ENCODE measurements around the gene RNF166. TPM values are rescaled to one million over a fixed set of nuclear protein-coding genes. Genes with fewer than 3 reads are reported as not detected.

Gene RNF166
- total and polyA plus RNA-seq, 2 donors (not counting 1 experiment from before 2014, with no cell fraction given) = 6.6 to 9.7 TPM

DNA sequence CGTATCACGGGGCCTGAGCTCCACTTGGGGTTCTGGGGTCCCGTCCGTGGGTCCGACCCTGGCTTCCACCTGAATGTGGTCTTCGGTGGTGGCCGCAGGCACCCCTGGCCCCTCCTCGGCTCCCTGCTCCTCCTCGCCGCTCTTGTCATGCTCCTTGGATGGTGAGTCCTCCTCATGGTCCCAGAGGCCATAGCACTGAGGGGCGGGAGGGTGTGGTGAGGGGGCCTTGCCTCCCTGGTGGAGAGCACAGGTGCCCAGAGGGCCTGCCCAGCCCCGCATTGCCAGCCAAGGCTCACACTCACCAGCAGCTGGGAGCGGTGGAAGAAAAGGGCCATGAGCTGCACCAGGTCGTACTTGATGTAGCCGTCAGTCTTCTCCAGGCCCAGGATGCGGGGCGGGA is 15.0 kb upstream of the RNF166 start:
- Histone ChIP-seq H3K4me3 (replicated peaks in 1 of 4; ENCODE audit: control extremely low read depth in 1 of 4, insufficient read depth in 1 of 4, low read depth in 3 of 4, low read length in 4 of 4) (no peak overlapping the region), H3K27ac (ENCODE audit: insufficient read depth, low read length) (no peak overlapping the region), H3K4me1 (ENCODE audit: control insufficient read depth, extremely low read depth, insufficient read depth, low read length) (no peaks in the 10 kb centered on the region), H3K36me3 (ENCODE audit: control insufficient read depth, insufficient read depth, low read length) (peaks cover 62% of the 10 kb centered on the region), H2AFZ (ENCODE audit: low read length) (no peak overlapping the region), H4K20me1 (ENCODE audit: control insufficient read depth, extremely low read depth, insufficient read depth, low read length) (no peaks in the 10 kb centered on the region), H3K4me2 (ENCODE audit: extremely low read depth, insufficient read depth, low read length) (no peak overlapping the region), H3K79me2 (ENCODE audit: control insufficient read depth, insufficient read depth, low read length) (no peaks in the 10 kb centered on the region), H3K9ac (ENCODE audit: insufficient read depth, low read length) (no peak overlapping the region), H3K9me3 (ENCODE audit: control insufficient read depth, insufficient read depth, low read depth, low read length) (no peaks in the 10 kb centered on the region), H3K27me3 (ENCODE audit: control insufficient read depth, insufficient read depth, low read length) (no peaks in the 10 kb centered on the region)
- DNase-seq (ENCODE audit: low read depth in 2 of 2) = no peak
- no peak for TF ChIP-seq EZH2 (IDR thresholded peaks at IDR 0.05; ENCODE audit: low read length, missing control alignments)
- TF ChIP-seq, protein P1, sequence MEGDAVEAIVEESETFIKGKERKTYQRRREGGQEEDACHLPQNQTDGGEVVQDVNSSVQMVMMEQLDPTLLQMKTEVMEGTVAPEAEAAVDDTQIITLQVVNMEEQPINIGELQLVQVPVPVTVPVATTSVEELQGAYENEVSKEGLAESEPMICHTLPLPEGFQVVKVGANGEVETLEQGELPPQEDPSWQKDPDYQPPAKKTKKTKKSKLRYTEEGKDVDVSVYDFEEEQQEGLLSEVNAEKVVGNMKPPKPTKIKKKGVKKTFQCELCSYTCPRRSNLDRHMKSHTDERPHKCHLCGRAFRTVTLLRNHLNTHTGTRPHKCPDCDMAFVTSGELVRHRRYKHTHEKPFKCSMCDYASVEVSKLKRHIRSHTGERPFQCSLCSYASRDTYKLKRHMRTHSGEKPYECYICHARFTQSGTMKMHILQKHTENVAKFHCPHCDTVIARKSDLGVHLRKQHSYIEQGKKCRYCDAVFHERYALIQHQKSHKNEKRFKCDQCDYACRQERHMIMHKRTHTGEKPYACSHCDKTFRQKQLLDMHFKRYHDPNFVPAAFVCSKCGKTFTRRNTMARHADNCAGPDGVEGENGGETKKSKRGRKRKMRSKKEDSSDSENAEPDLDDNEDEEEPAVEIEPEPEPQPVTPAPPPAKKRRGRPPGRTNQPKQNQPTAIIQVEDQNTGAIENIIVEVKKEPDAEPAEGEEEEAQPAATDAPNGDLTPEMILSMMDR (conservative IDR thresholded peaks at IDR 0.05 in 1 of 2, IDR thresholded peaks at IDR 0.05 in 1 of 2; ENCODE audit: low read depth in 1 of 2, low read length in 2 of 2) = no peak

DNA sequence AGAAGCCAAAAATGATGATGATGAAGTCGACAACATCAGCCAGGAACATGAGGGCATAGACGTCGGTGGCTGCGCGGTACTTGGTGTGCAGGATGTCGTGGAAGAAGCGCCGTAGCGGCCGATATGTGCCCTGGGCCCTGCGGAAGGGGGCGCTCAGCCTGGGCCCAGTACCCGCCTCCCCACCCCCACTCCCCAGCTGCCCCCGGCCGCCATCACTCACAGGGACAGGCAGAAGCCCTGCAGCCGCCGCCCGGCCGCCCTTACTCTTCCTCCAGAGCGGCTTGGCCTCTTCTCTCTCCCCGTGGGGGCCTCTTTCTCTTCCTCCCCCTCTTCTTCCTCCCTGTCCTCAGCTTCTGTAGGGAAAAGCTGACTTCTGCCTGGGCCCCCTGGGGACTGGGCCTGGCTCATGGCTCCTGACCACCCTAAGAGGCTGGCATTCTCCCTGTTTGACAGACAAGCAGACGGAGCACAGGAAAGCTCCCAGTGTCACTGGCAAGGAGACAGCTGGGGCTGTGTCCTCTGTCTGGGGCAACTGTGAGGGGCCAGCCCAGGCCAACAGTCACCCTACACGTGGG is 14.3 kb upstream of the RNF166 start:
- Histone ChIP-seq H3K4me3 (replicated peaks in 1 of 4; ENCODE audit: control extremely low read depth in 1 of 4, insufficient read depth in 1 of 4, low read depth in 3 of 4, low read length in 4 of 4) (no peak overlapping the region), H3K27me3 (ENCODE audit: control insufficient read depth, insufficient read depth, low read length) (no peaks in the 10 kb centered on the region), H3K4me1 (ENCODE audit: control insufficient read depth, extremely low read depth, insufficient read depth, low read length) (no peaks in the 10 kb centered on the region), H3K27ac (ENCODE audit: insufficient read depth, low read length) (no peak overlapping the region), H3K36me3 (ENCODE audit: control insufficient read depth, insufficient read depth, low read length) (peaks cover 62% of the 10 kb centered on the region), H3K79me2 (ENCODE audit: control insufficient read depth, insufficient read depth, low read length) (no peaks in the 10 kb centered on the region), H3K9ac (ENCODE audit: insufficient read depth, low read length) (no peak overlapping the region), H3K9me3 (ENCODE audit: control insufficient read depth, insufficient read depth, low read depth, low read length) (no peaks in the 10 kb centered on the region), H3K4me2 (ENCODE audit: extremely low read depth, insufficient read depth, low read length) (no peak overlapping the region), H4K20me1 (ENCODE audit: control insufficient read depth, extremely low read depth, insufficient read depth, low read length) (no peaks in the 10 kb centered on the region), H2AFZ (ENCODE audit: low read length) (no peak overlapping the region)
- DNase-seq (ENCODE audit: low read depth in 2 of 2) = no peak
- TF ChIP-seq, protein P1 (conservative IDR thresholded peaks at IDR 0.05 in 1 of 2, IDR thresholded peaks at IDR 0.05 in 1 of 2; ENCODE audit: low read depth in 1 of 2, low read length in 2 of 2) = no peak
- no peak for TF ChIP-seq EZH2 (IDR thresholded peaks at IDR 0.05; ENCODE audit: low read length, missing control alignments)

DNA sequence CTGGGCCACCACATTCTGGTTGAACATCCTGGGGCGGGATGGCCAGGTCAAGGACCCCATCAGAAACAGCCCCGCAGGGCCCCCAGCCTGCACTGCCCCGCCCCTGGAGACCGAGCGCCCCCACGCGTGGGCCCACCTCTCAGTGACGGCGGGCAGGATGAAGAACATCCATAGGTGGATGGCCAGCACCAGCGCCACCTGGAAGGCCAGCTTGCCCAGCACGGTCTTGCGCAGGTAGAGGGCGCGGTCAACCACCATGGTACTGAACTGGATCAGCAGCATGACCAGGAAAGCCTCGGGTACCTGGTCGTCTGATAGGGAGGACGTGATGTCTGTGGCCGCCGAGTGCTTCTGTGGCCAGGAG is 13.7 kb upstream of the RNF166 start:
- no peak for DNase-seq (ENCODE audit: low read depth in 2 of 2)
- Histone ChIP-seq H3K27ac (ENCODE audit: insufficient read depth, low read length) (no peak overlapping the region), H3K4me2 (ENCODE audit: extremely low read depth, insufficient read depth, low read length) (no peak overlapping the region), H3K79me2 (ENCODE audit: control insufficient read depth, insufficient read depth, low read length) (no peaks in the 10 kb centered on the region), H4K20me1 (ENCODE audit: control insufficient read depth, extremely low read depth, insufficient read depth, low read length) (no peaks in the 10 kb centered on the region), H3K4me3 (replicated peaks in 1 of 4; ENCODE audit: control extremely low read depth in 1 of 4, insufficient read depth in 1 of 4, low read depth in 3 of 4, low read length in 4 of 4) (no peak overlapping the region), H2AFZ (ENCODE audit: low read length) (no peak overlapping the region), H3K36me3 (ENCODE audit: control insufficient read depth, insufficient read depth, low read length) (peaks cover 64% of the 10 kb centered on the region), H3K4me1 (ENCODE audit: control insufficient read depth, extremely low read depth, insufficient read depth, low read length) (no peaks in the 10 kb centered on the region), H3K9me3 (ENCODE audit: control insufficient read depth, insufficient read depth, low read depth, low read length) (no peaks in the 10 kb centered on the region), H3K9ac (ENCODE audit: insufficient read depth, low read length) (no peak overlapping the region), H3K27me3 (ENCODE audit: control insufficient read depth, insufficient read depth, low read length) (no peaks in the 10 kb centered on the region)
- TF ChIP-seq, protein P1 (conservative IDR thresholded peaks at IDR 0.05 in 1 of 2, IDR thresholded peaks at IDR 0.05 in 1 of 2; ENCODE audit: low read depth in 1 of 2, low read length in 2 of 2) = no peak
- no peak for TF ChIP-seq EZH2 (IDR thresholded peaks at IDR 0.05; ENCODE audit: low read length, missing control alignments)
